GM21528 (cell line): ENCODE data around the gene C12orf76.
A peak's percentile ranks its signal among the peaks of the same experiment; 100 is the strongest.
"Not testable (repeated sequence)": the region's sequence is repeated elsewhere in the genome, so short reads cannot be mapped to it uniquely, and the experiment has no call there.

ENCODE experiments used
- ATAC-seq: cut with Tn5 transposase; IDR thresholded peaks from one replicate; pipeline ENCODE4 v1.9.1; 2021; ENCODE audit warnings: mild to moderate bottlenecking, moderate library complexity; ENCODE audit not compliant: unreplicated experiment, low FRiP score

The C12orf76 gene, protein sequence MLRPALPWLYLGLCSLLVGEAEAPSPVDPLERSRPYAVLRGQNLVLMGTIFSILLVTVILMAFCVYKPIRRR

DNA sequence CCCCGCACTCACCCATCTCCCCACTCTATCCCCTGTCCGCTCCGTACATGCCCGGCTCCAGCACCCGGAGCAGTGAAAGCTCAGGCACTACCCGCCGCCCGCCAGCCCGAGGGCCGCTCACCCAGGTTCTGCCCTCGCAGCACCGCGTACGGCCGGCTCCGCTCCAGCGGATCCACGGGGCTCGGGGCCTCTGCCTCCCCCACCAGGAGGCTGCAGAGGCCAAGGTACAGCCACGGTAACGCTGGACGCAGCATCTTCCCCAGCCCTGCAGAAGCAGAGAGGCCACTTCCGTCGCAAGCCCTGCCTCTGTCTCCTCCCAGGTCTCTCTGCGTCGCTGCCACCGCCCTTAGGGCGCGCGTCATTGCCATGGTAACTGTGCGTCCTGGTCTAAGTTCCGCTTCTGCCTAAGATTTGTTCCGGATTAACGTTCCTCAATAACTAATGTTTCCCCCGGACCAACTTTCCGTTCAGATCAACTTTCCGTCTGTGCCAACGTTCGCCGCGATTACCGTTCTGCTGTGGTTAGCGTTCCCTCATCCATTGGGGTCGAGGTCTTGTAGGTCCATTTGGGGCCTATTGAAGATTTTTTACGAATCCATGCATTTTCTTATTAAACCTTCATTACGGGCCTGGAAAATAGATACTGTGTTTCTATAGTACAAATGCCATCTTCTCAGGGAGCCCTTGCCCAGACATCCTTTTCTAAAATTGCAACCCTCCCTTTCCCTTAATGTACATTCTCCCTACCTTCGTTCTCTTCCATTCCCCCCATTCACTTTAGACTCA lies at the start of gene C12orf76:
TSS of gene C12orf76 (minus strand) at position 281 of the 786 bp plus-strand sequence. CDS start at position 254, 27 bp downstream.
- ATAC-seq: peak; percentile 96

GRCh38 chr12:110093631-110094311 lies 45.4 kb upstream of the C12orf76 start:
- ATAC-seq: no peak

GRCh38 chr12:110091136-110091711 lies 42.9 kb upstream of the C12orf76 start:
- no peak for ATAC-seq

DNA sequence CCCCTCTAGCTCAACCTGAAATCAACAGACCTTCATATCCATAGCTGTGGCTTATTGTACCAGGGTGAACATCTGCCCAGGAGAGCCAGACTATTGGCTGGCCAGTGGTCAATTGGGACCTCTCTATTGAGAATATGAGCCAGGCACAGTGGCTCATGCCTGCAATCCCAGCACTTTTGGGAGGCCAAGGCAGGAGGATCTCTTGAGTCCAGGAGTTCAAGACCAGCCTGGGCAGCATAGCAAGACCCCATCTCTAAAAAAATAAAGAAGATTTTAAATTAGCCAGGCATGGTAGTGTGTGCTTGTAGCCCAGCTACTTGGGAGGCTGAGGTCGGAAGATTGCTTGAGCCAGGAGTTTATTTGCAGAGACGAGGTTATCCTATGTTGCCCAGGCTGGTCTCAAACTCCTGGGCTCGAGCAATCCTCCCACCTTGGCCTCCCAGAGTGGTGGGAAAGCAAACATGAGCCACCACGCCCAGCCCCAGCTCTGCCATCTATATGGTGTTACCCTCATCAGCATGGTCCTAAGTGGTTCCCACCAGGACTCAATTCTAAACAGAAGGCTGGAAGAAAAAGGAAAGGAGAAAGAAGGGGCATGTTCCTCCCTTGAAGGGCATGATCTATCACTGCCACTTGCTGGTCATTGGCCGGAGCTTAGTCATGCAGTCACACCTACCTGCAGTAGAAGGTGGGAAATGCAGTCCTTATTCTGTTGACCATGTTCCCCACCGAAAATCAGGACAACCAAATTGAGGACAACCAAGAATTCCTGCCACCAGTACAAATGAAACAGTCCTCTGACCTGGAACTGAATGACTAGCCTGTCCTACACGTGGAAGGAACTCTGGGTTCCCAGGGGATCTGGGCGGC lies 42.2 kb upstream of the C12orf76 start:
- no peak for ATAC-seq

- ATAC-seq: no peak
Observed at GRCh38 chr12:110088936-110089335, 40.6 kb upstream of the C12orf76 start.

DNA sequence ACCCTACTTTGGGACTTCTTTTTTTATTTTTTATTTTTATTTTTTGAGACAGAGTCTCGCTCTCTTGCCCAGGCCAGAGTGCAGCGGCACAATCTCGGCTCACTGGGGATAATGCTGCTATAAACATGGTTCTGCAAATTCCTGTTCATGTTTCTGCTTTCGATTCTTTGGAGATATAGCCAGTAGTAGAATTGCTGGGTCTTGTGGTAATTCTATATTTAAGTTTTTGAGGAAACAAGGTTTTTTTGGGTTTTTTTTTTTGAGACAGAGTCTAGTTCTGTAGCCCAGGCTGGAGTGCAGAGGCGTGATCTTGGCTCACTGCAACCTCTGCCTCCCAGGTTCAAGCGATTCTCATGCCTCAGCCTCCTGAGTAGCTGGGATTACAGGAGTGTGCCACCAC lies 39.9 kb upstream of the C12orf76 start:
- not testable (repeated sequence) for ATAC-seq

DNA sequence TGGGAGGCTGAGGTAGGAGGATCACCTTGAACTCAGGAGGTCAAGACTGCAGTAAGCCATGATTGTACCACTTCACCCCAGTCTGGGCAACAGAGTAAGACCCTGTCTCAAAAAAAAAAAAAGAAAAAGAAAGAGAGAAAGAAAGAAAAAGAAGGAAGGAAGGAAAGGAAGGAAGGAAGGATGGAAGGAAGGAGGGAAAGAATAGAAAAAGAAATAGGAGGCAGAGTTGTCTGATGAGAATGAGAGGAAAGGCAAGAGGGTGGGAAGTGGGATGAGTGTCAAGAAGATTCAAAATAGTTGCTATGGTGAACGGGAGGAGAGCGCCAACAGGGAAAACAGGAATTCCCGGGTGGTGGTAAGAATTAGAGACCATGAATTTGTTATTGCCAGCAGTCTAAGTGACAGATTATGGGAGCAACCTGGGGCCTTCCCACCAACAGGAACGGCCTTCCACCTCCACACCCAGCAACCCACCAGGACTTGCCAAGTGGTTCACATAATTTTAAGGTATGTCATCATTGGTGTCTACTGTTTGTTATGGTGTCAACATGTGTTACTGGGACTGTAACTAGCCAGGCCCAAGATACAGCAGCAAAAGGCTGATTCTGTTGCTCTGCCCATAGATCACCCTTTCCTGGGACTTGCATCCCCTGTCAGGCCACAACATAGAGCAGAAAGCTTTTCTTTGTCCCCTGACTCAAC lies 36.1 kb upstream of the C12orf76 start:
- no peak for ATAC-seq

GRCh38 chr12:110080410-110080809 lies 32.1 kb upstream of the C12orf76 start:
- ATAC-seq: no peak

- peak; percentile 68 for ATAC-seq
Observed at GRCh38 chr12:110079477-110080400, 31.4 kb upstream of the C12orf76 start.

- ATAC-seq: no peak
Observed at GRCh38 chr12:110077800-110078199, 29.5 kb upstream of the C12orf76 start.

DNA sequence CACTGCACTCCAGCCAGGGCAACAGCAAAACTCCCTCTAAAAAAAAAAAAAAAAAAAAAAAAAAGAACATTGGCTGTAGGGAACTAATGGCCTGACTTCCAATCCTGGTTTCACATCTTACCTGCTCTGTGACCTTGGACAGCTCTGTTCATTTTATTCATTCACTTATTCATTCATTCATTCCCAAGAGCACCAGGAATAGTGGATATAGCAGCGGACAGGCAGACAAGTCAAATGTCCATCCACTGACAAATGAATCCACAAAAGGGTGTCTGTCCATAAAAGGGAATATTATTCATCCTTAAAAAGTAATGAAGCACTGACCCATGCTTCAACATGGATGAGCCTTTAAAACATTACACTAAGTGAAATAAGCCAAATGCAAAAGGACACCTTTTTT lies 27.6 kb upstream of the C12orf76 start:
- no peak for ATAC-seq

GRCh38 chr12:110074089-110074488 lies 25.8 kb upstream of the C12orf76 start:
- ATAC-seq: no peak

GRCh38 chr12:110073049-110073831 lies 24.9 kb upstream of the C12orf76 start:
- no peak for ATAC-seq

- not testable (repeated sequence) for ATAC-seq
Observed at GRCh38 chr12:110072636-110073035, 24.3 kb upstream of the C12orf76 start.

- no peak for ATAC-seq
Observed at GRCh38 chr12:110071967-110072366, 23.6 kb upstream of the C12orf76 start.

- no peak for ATAC-seq
Observed at GRCh38 chr12:110071504-110071903, 23.2 kb upstream of the C12orf76 start.

DNA sequence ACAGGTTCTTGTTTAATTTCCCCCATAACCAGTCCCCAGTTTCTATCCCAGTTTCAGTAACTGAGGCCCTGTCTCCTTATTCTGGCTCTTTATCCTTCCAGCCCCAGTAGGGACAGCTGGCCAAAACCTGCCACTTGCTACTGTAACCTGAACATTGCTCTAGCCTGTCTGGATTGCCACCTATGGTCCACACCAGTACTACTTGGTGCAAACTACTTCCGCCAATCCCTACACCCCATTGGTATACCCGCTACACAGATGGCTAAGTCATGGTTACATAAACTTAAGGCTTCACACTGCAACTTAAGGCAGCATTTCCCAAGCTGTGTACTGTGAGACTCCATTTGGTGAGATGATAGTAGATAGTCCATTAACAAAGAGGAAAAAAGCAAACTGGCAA lies 20.3 kb upstream of the C12orf76 start:
- no peak for ATAC-seq

- ATAC-seq: not testable (repeated sequence)
Observed at GRCh38 chr12:110068115-110068514, 19.8 kb upstream of the C12orf76 start.
